ENCODE results near the gene SPATA45.

Gene SPATA45

GRCh38 chr1:212847549-212847948, at the start of gene SPATA45:
Gene SPATA45, minus strand, starts transcription at chr1:212847649. Its CDS starts 11,500 bp downstream, at chr1:212836149.
- Histone ChIP-seq H3K27ac (no peak within 1 kb of the TSS), H3K4me3 (ENCODE audit: low read depth, low read length) (no peak within 1 kb of the TSS), H3K36me3 (replicated peaks) (no peaks in the 10 kb centered on the region), H3K27me3 (replicated peaks) (no peaks in the 10 kb centered on the region)
- no peak for DNase-seq
- no peak for TF ChIP-seq CTCF (IDR thresholded peaks at IDR 0.05; ENCODE audit: low read depth, low read length, missing control alignments)
- in situ Hi-C loops (cut with HindIII; ENCODE audit: low pct_ligation_motif_present, low sequenced_read_pairs), result no loop called here

GRCh38 chr1:212892108-212892507, 44.7 kb upstream of the SPATA45 start:
- Histone ChIP-seq H3K36me3 (replicated peaks) (peaks cover 54% of the 10 kb centered on the region), H3K4me3 (ENCODE audit: low read depth, low read length) (no peak overlapping the region), H3K27ac (no peak overlapping the region), H3K27me3 (replicated peaks) (no peaks in the 10 kb centered on the region)
- no peak for DNase-seq
- no peak for TF ChIP-seq CTCF (IDR thresholded peaks at IDR 0.05; ENCODE audit: low read depth, low read length, missing control alignments)
- in situ Hi-C loops (cut with HindIII; ENCODE audit: low pct_ligation_motif_present, low sequenced_read_pairs), result no loop called here

- in situ Hi-C loops (cut with HindIII; ENCODE audit: low pct_ligation_motif_present, low sequenced_read_pairs), result no loop called here
- Histone ChIP-seq H3K27me3 (replicated peaks) (no peaks in the 10 kb centered on the region), H3K36me3 (replicated peaks) (peaks cover 37% of the 10 kb centered on the region), H3K4me3 (ENCODE audit: low read depth, low read length) (no peak overlapping the region), H3K27ac (no peak overlapping the region)
- no peak for TF ChIP-seq CTCF (IDR thresholded peaks at IDR 0.05; ENCODE audit: low read depth, low read length, missing control alignments)
- no peak for DNase-seq
These were observed 37.1 kb upstream of the SPATA45 start for GRCh38 chr1:212884592-212884991.

GRCh38 chr1:212879947-212880690, 32.7 kb upstream of the SPATA45 start:
- no peak for DNase-seq
- H3K27me3 ChIP-seq (replicated peaks), result no peaks in the 10 kb centered on the region
- no peak overlapping the region for H3K27ac ChIP-seq
- H3K4me3 ChIP-seq (ENCODE audit: low read depth, low read length), result no peak overlapping the region
- TF ChIP-seq CTCF (IDR thresholded peaks at IDR 0.05; ENCODE audit: low read depth, low read length, missing control alignments), result no peak
- in situ Hi-C loops (cut with HindIII; ENCODE audit: low pct_ligation_motif_present, low sequenced_read_pairs), result no loop called here
- peaks cover 24% of the 10 kb centered on the region for H3K36me3 ChIP-seq (replicated peaks)

- Histone ChIP-seq H3K27me3 (replicated peaks) (no peaks in the 10 kb centered on the region), H3K4me3 (ENCODE audit: low read depth, low read length) (no peak overlapping the region), H3K27ac (no peak overlapping the region), H3K36me3 (replicated peaks) (peaks cover 25% of the 10 kb centered on the region)
- DNase-seq, result no peak
- in situ Hi-C loops (cut with HindIII; ENCODE audit: low pct_ligation_motif_present, low sequenced_read_pairs), result no loop called here
- TF ChIP-seq CTCF (IDR thresholded peaks at IDR 0.05; ENCODE audit: low read depth, low read length, missing control alignments), result no peak
These were observed 31.0 kb upstream of the SPATA45 start for GRCh38 chr1:212878418-212878817.

GRCh38 chr1:212873518-212873917, 26.1 kb upstream of the SPATA45 start:
- TF ChIP-seq CTCF (IDR thresholded peaks at IDR 0.05; ENCODE audit: low read depth, low read length, missing control alignments), result no peak
- Histone ChIP-seq H3K36me3 (replicated peaks) (peaks cover 24% of the 10 kb centered on the region), H3K27ac (no peak overlapping the region)

More at GRCh38 chr1:212873518-212873917, 26.1 kb upstream of the SPATA45 start:
- DNase-seq, result no peak
- Histone ChIP-seq H3K27me3 (replicated peaks) (no peaks in the 10 kb centered on the region), H3K4me3 (ENCODE audit: low read depth, low read length) (no peak overlapping the region)
- in situ Hi-C loops (cut with HindIII; ENCODE audit: low pct_ligation_motif_present, low sequenced_read_pairs), result no loop called here
